Trophoblast cell (in vitro differentiated cells and primary cell): ENCODE data around the gene HS3ST4.

ENCODE experiments used
- DNase-seq, 2 donors: peaks; one replicate each; pipeline ENCODE4 v3.0.0-alpha.2; 2016
- H2AFZ ChIP-seq: 2 replicates; pipeline ENCODE4 v1.6.1; 2013; ENCODE audit warnings: low read length, moderate library complexity, mild to moderate bottlenecking; ENCODE audit not compliant: insufficient read depth, poor library complexity
- H2AK5ac ChIP-seq: 2 replicates; pipeline ENCODE4 v1.6.1; 2013; ENCODE audit warnings: mild to moderate bottlenecking, low read length
- H2BK120ac ChIP-seq: 2 replicates; pipeline ENCODE4 v1.6.1; 2013; ENCODE audit warnings: low read length, mild to moderate bottlenecking, moderate library complexity; ENCODE audit not compliant: insufficient read depth, poor library complexity
- H2BK12ac ChIP-seq: 2 replicates; pipeline ENCODE4 v1.6.1; 2013; ENCODE audit warnings: mild to moderate bottlenecking, low read length, moderate library complexity
- H2BK5ac ChIP-seq: 2 replicates; pipeline ENCODE4 v1.6.1; 2013; ENCODE audit warnings: low read length, low read depth, moderate library complexity, mild to moderate bottlenecking; ENCODE audit not compliant: poor library complexity
- H3K14ac ChIP-seq: 2 replicates; pipeline ENCODE4 v1.6.1; 2013; ENCODE audit warnings: mild to moderate bottlenecking, low read length
- H3K18ac ChIP-seq: 2 replicates; pipeline ENCODE4 v1.6.1; 2013; ENCODE audit warnings: mild to moderate bottlenecking, low read length
- H3K23ac ChIP-seq: 2 replicates; pipeline ENCODE4 v1.6.1; 2013; ENCODE audit warnings: low read length
- H3K27ac ChIP-seq: 2 replicates; pipeline ENCODE4 v1.5.1; 2013; ENCODE audit warnings: low read depth, mild to moderate bottlenecking, inconsistent platforms, low read length, moderate library complexity
- H3K27me3 ChIP-seq: 2 replicates; pipeline ENCODE4 v1.6.1; 2013; ENCODE audit warnings: inconsistent platforms, mild to moderate bottlenecking, low read length, moderate library complexity; ENCODE audit not compliant: insufficient read depth
- H3K36me3 ChIP-seq, 2 experiments: 1 replicate in 1 of 2; 2 replicates in 1 of 2; pipeline ENCODE4 v1.6.1; 2013; ENCODE audit warnings: low read length in 2 of 2, mild to moderate bottlenecking in 2 of 2, moderate library complexity in 1 of 2; ENCODE audit not compliant: insufficient read depth in 2 of 2, control insufficient read depth in 1 of 2
- H3K4ac ChIP-seq: 2 replicates; pipeline ENCODE4 v1.6.1; 2013; ENCODE audit warnings: low read depth, mild to moderate bottlenecking, low read length, moderate library complexity
- H3K4me1 ChIP-seq, 2 experiments: 1 replicate in 1 of 2; 2 replicates in 1 of 2; pipeline ENCODE4 v1.6.1; 2013; ENCODE audit warnings: low read length in 2 of 2, mild to moderate bottlenecking in 2 of 2, moderate library complexity in 1 of 2; ENCODE audit not compliant: insufficient read depth in 2 of 2, control insufficient read depth in 1 of 2
- H3K4me2 ChIP-seq: 2 replicates; pipeline ENCODE4 v1.6.1; 2013; ENCODE audit warnings: inconsistent platforms, mild to moderate bottlenecking, low read length, moderate library complexity
- H3K4me3 ChIP-seq: 2 replicates; pipeline ENCODE4 v1.5.1; 2013; ENCODE audit warnings: mild to moderate bottlenecking, low read depth, low read length, inconsistent platforms
- H3K79me1 ChIP-seq: one replicate; pipeline ENCODE4 v1.6.1; 2013; ENCODE audit warnings: low read length
- H3K79me2 ChIP-seq: 2 replicates; pipeline ENCODE4 v1.6.1; 2013; ENCODE audit warnings: low read length, mild to moderate bottlenecking; ENCODE audit not compliant: control insufficient read depth, insufficient read depth, poor library complexity
- H3K9ac ChIP-seq: 2 replicates; pipeline ENCODE4 v1.6.1; 2013; ENCODE audit warnings: mild to moderate bottlenecking, low read length
- H3K9me3 ChIP-seq: 2 replicates; pipeline ENCODE4 v1.6.1; 2013; ENCODE audit warnings: low read depth, mild to moderate bottlenecking, control low read depth, inconsistent platforms, low read length; ENCODE audit not compliant: insufficient read depth
- H4K12ac ChIP-seq: 2 replicates; pipeline ENCODE4 v1.6.1; 2013; ENCODE audit warnings: low read depth, mild to moderate bottlenecking, low read length, moderate library complexity
- H4K8ac ChIP-seq: 2 replicates; pipeline ENCODE4 v1.6.1; 2013; ENCODE audit warnings: low read depth, mild to moderate bottlenecking, low read length, moderate library complexity
- H4K91ac ChIP-seq: one replicate; pipeline ENCODE4 v1.6.1; 2013; ENCODE audit warnings: low read depth, mild to moderate bottlenecking, low read length, moderate library complexity
- WGBS: extraction: QIAGEN DNeasy Blood & Tissue Kit; methylation state at CpG from one replicate; pipeline ENCODE4 v1.1.7; 2013; ENCODE audit warnings: missing lambda C conversion rate; ENCODE audit not compliant: insufficient read length, insufficient coverage; ENCODE audit errors: extremely low coverage; 5-methylcytosine and 5-hydroxymethylcytosine counted together

The HS3ST4 gene

GRCh38 chr16:25748092-25748654 is 56.4 kb downstream of the HS3ST4 start:
- no peak overlapping the region for H3K18ac ChIP-seq

GRCh38 chr16:25750488-25751216 is 58.9 kb downstream of the HS3ST4 start:
- Histone ChIP-seq H2BK120ac (no peak overlapping the region), H3K27me3 (no peaks in the 10 kb centered on the region), H3K27ac (no peak overlapping the region), H2AFZ (no peak overlapping the region), H4K91ac (no peak overlapping the region), H3K36me3 (no peaks in the 10 kb centered on the region), H3K79me1 (no peaks in the 10 kb centered on the region), H2BK12ac (no peak overlapping the region), H3K4ac (no peak overlapping the region), H3K9ac (no peak overlapping the region), H4K8ac (no peak overlapping the region), H3K9me3 (no peaks in the 10 kb centered on the region), H3K14ac (no peak overlapping the region), H3K4me3 (no peak overlapping the region), H3K4me1 (no peaks in the 10 kb centered on the region), H2AK5ac (no peak overlapping the region), H3K79me2 (no peaks in the 10 kb centered on the region), H3K23ac (no peak overlapping the region), H2BK5ac (no peak overlapping the region), H3K18ac (no peak overlapping the region), H3K4me2 (no peak overlapping the region), H4K12ac (no peak overlapping the region)
- DNase-seq, result no peak
- 83% methylated on average over 1 of the region's 6 CpGs for WGBS

More at GRCh38 chr16:25748092-25748654, 56.4 kb downstream of the HS3ST4 start:
- H3K79me2 ChIP-seq, result no peaks in the 10 kb centered on the region
- WGBS, result no CpG with 5 or more reads among the region's 3 CpGs
- H3K4me2 ChIP-seq, result no peak overlapping the region
- H2BK120ac ChIP-seq, result no peak overlapping the region
- H4K91ac ChIP-seq, result no peak overlapping the region
- no peak overlapping the region for H3K23ac ChIP-seq
- DNase-seq, result no peak
- H3K4ac ChIP-seq, result no peak overlapping the region
- no peak overlapping the region for H2BK12ac ChIP-seq
- no peak overlapping the region for H2BK5ac ChIP-seq
- no peaks in the 10 kb centered on the region for H3K36me3 ChIP-seq
- H4K12ac ChIP-seq, result no peak overlapping the region
- H3K4me3 ChIP-seq, result no peak overlapping the region
- no peak overlapping the region for H4K8ac ChIP-seq
- H3K9me3 ChIP-seq, result no peaks in the 10 kb centered on the region
- no peak overlapping the region for H3K9ac ChIP-seq
- H2AFZ ChIP-seq, result no peak overlapping the region
- no peak overlapping the region for H3K14ac ChIP-seq
- no peaks in the 10 kb centered on the region for H3K79me1 ChIP-seq
- H3K4me1 ChIP-seq, result no peaks in the 10 kb centered on the region
- H2AK5ac ChIP-seq, result no peak overlapping the region
- no peak overlapping the region for H3K27ac ChIP-seq
- no peaks in the 10 kb centered on the region for H3K27me3 ChIP-seq

GRCh38 chr16:25751230-25751835 is 59.6 kb downstream of the HS3ST4 start:
- Histone ChIP-seq H3K36me3 (no peaks in the 10 kb centered on the region), H3K27ac (no peak overlapping the region), H3K4me3 (no peak overlapping the region), H2AK5ac (no peak overlapping the region), H3K4me1 (no peaks in the 10 kb centered on the region), H2AFZ (no peak overlapping the region), H2BK120ac (no peak overlapping the region), H3K79me1 (no peaks in the 10 kb centered on the region), H4K91ac (no peak overlapping the region), H3K18ac (no peak overlapping the region), H4K12ac (no peak overlapping the region), H3K9ac (no peak overlapping the region), H3K79me2 (no peaks in the 10 kb centered on the region), H3K9me3 (no peaks in the 10 kb centered on the region), H4K8ac (no peak overlapping the region), H3K14ac (no peak overlapping the region), H3K23ac (no peak overlapping the region), H2BK12ac (no peak overlapping the region), H2BK5ac (no peak overlapping the region), H3K4ac (no peak overlapping the region), H3K4me2 (no peak overlapping the region), H3K27me3 (no peaks in the 10 kb centered on the region)
- WGBS, result no CpG with 5 or more reads among the region's 5 CpGs
- DNase-seq, result no peak

- H3K79me1 ChIP-seq, result no peaks in the 10 kb centered on the region
- no peak overlapping the region for H3K23ac ChIP-seq
- no CpG with 5 or more reads among the region's 2 CpGs for WGBS
- no peaks in the 10 kb centered on the region for H3K9me3 ChIP-seq
- no peaks in the 10 kb centered on the region for H3K36me3 ChIP-seq
- no peak overlapping the region for H2BK5ac ChIP-seq
- H3K4ac ChIP-seq, result no peak overlapping the region
- H2AK5ac ChIP-seq, result no peak overlapping the region
- no peak overlapping the region for H3K4me3 ChIP-seq
- no peak overlapping the region for H2BK12ac ChIP-seq
- no peak overlapping the region for H2BK120ac ChIP-seq
- H4K91ac ChIP-seq, result no peak overlapping the region
- no peak overlapping the region for H3K9ac ChIP-seq
- H3K27ac ChIP-seq, result no peak overlapping the region
- no peak overlapping the region for H3K18ac ChIP-seq
- no peak overlapping the region for H3K14ac ChIP-seq
- H2AFZ ChIP-seq, result no peak overlapping the region
- no peak overlapping the region for H4K12ac ChIP-seq
- DNase-seq, result no peak
- H3K79me2 ChIP-seq, result no peaks in the 10 kb centered on the region
- no peaks in the 10 kb centered on the region for H3K4me1 ChIP-seq
- no peak overlapping the region for H3K4me2 ChIP-seq
- H3K27me3 ChIP-seq, result no peaks in the 10 kb centered on the region
- no peak overlapping the region for H4K8ac ChIP-seq
These were observed 72.7 kb downstream of the HS3ST4 start for GRCh38 chr16:25764466-25764865.
